K562 (cell line): Measurements from ENCODE around the gene TAF11. TPM values are rescaled to one million over a fixed set of nuclear protein-coding genes. Genes with fewer than 3 reads are reported as not detected.

Experiments
- ATAC-seq: fragments of 200-7000 bp; cut with Tn5 transposase; 3 replicates; pipeline ENCODE4 v1.9.1; 2020; ENCODE audit warnings: moderate library complexity
- BruUV-seq: library from RNA; stranded (reverse); fragments of 400-500 nt; replicated peaks from 2 replicates; lab custom pipeline; 2021; lab: Mats Ljungman, UMichigan
- CTCF ChIA-PET: fragments of 300-600 bp; formaldehyde crosslinking; extraction: SDS; loops from one replicate; lab custom pipeline; 2021; ENCODE audit warnings: low intra/inter-chr PET ratio; lab: Yijun Ruan, JAX
- POLR2A ChIA-PET: fragments of 300-600, 350-650 bp; sonication (Branson Sonifier 250); formaldehyde crosslinking; extraction: SDS; loops from one replicate; lab custom pipeline; 2021; ENCODE audit warnings: antibody characterized with exemption, inconsistent platforms; lab: Yijun Ruan, JAX
- DNase-seq, 4 experiments: peaks; one replicate each; pipeline versions ENCODE4 v3.0.0 to v3.0.0-alpha.2; 2011 to 2018; ENCODE audit warnings: low spot score in 3 of 4, mixed read lengths in 3 of 4; ENCODE audit errors: extremely low read depth in 1 of 4
- FAIRE-seq: peaks from 2 replicates; lab custom pipeline; 2011; peaks lifted over from hg19 to GRCh38; lab: Jason Lieb, UNC
- H2AFZ ChIP-seq: 2 replicates; pipeline ENCODE4 v1.6.0; 2011; ENCODE audit warnings: low read depth, low read length, control low read depth, inconsistent platforms
- H3K27ac ChIP-seq: fragments of 200-600 bp; 3 replicates; pipeline ENCODE4 v1.8.0; 2011; ENCODE audit warnings: low read depth, mild to moderate bottlenecking, control low read depth, inconsistent platforms, low read length, moderate library complexity, mixed read lengths; ENCODE audit errors: extremely low read depth
- H3K27me3 ChIP-seq, 2 experiments: fragments of 300-600 bp in 1 of 2; 2 replicates in 1 of 2; 3 replicates in 1 of 2; pipeline versions ENCODE4 v1.6.0 to v1.8.0; 2011; ENCODE audit warnings: inconsistent platforms in 2 of 2, low read length in 2 of 2, mild to moderate bottlenecking in 1 of 2, mixed read lengths in 1 of 2, moderate library complexity in 1 of 2; ENCODE audit not compliant: control insufficient read depth in 2 of 2, insufficient read depth in 2 of 2
- H3K36me3 ChIP-seq: fragments of 300-600 bp; 3 replicates; pipeline ENCODE4 v1.8.0; 2011; ENCODE audit warnings: mild to moderate bottlenecking, low read length, inconsistent platforms; ENCODE audit not compliant: control insufficient read depth, insufficient read depth
- H3K4me1 ChIP-seq, 2 experiments: fragments of 200-600 bp in 1 of 2; replicated peaks in 1 of 2; 2 replicates in 1 of 2; 3 replicates in 1 of 2; pipeline versions ENCODE4 v1.5.1 to v1.8.0; 2011; ENCODE audit warnings: inconsistent platforms in 2 of 2, low read length in 2 of 2, mild to moderate bottlenecking in 1 of 2, mixed read lengths in 1 of 2, moderate library complexity in 1 of 2; ENCODE audit not compliant: control insufficient read depth in 2 of 2, insufficient read depth in 2 of 2
- H3K4me2 ChIP-seq: 2 replicates; pipeline ENCODE4 v1.6.1; 2011; ENCODE audit warnings: low read length, control low read depth, inconsistent platforms, mixed read lengths; ENCODE audit not compliant: insufficient read depth
- H3K4me3 ChIP-seq: fragments of 200-600 bp; sonication (generic), shearing (Covaris generic); 2 replicates; pipeline ENCODE4 v1.5.1; 2016; ENCODE audit warnings: control low read depth, inconsistent platforms
- H3K79me2 ChIP-seq: fragments of 200-600 bp; 3 replicates; pipeline ENCODE4 v1.8.0; 2011; ENCODE audit warnings: low read length, inconsistent platforms; ENCODE audit not compliant: control insufficient read depth, insufficient read depth
- H3K9ac ChIP-seq, 2 experiments: 2 replicates each; pipeline versions ENCODE4 v1.6.0 to v1.6.1; 2011; ENCODE audit warnings: low read depth in 2 of 2, low read length in 2 of 2, control low read depth in 1 of 2, inconsistent platforms in 1 of 2, mild to moderate bottlenecking in 1 of 2, mixed read lengths in 1 of 2; ENCODE audit not compliant: insufficient read depth in 1 of 2
- H3K9me1 ChIP-seq: one replicate; pipeline ENCODE4 v1.6.0; 2011; ENCODE audit warnings: inconsistent platforms, mild to moderate bottlenecking, low read length, moderate library complexity; ENCODE audit not compliant: control insufficient read depth, insufficient read depth
- H3K9me3 ChIP-seq: replicated peaks from 2 replicates; pipeline ENCODE4 v1.5.1; 2011; ENCODE audit warnings: low read depth, low read length, inconsistent platforms; ENCODE audit not compliant: control insufficient read depth, insufficient read depth
- H4K20me1 ChIP-seq: replicated peaks from 2 replicates; pipeline ENCODE4 v1.6.1; 2011; ENCODE audit warnings: low read length, inconsistent platforms, mixed read lengths; ENCODE audit not compliant: control insufficient read depth, insufficient read depth
- HNRNPLL ChIP-seq: fragments of 200-400 bp; formaldehyde crosslinking; IDR thresholded peaks from 2 replicates; pipeline ENCODE4 v1.6.1; 2017; ENCODE audit warnings: low read length, low read depth, mild to moderate bottlenecking; ENCODE audit not compliant: poor library complexity, severe bottlenecking
- NFE2 ChIP-seq: IDR thresholded peaks from 2 replicates; pipeline ENCODE4 v1.6.1; 2014; ENCODE audit warnings: antibody characterized with exemption, low read depth
- NR2C1 ChIP-seq, 2 experiments: fragments of 450-650 bp; IDR thresholded peaks; 2 replicates each; pipeline ENCODE4 v1.6.1; 2017; ENCODE audit warnings: mild to moderate bottlenecking in 2 of 2, antibody characterized with exemption in 1 of 2, inconsistent platforms in 1 of 2, missing compliant biosample characterization in 1 of 2, missing genetic modification characterization in 1 of 2
- PRDM10 ChIP-seq: fragments of 450-650 bp; IDR thresholded peaks from 2 replicates; pipeline ENCODE4 v1.6.1; 2018; ENCODE audit not compliant: partially characterized antibody
- RAD21 ChIP-seq, 2 experiments: fragments of 250-450 bp in 1 of 2; fragments of 450-650 bp in 1 of 2; sonication (Bioruptor Pico) in 1 of 2; formaldehyde crosslinking in 1 of 2; IDR thresholded peaks in 1 of 2; conservative IDR thresholded peaks in 1 of 2; 2 replicates each; pipeline versions ENCODE4 v1.4.0 to v1.8.0; 2020 to 2022; ENCODE audit warnings: mild to moderate bottlenecking in 2 of 2, moderate library complexity in 1 of 2
- ZNF764 ChIP-seq: fragments of 250-450 bp; sonication (Bioruptor Pico); IDR thresholded peaks from 2 replicates; pipeline ENCODE4 v1.4.0; 2020; ENCODE audit warnings: low read depth, mild to moderate bottlenecking, moderate library complexity
- WGBS: fragments of 100-300 bp; shearing (Covaris generic); methylation state at CpG from one replicate; pipeline ENCODE4 v1.1.6; 2016; ENCODE audit warnings: low coverage, mixed read lengths; ENCODE audit not compliant: insufficient coverage; ENCODE audit errors: missing lambda C conversion rate; 5-methylcytosine and 5-hydroxymethylcytosine counted together
- in situ Hi-C: fragments of 300-500 bp; cut with MboI; formaldehyde crosslinking; loops from 4 replicates; pipeline ENCODE4 v1.15.0; 2018; ENCODE audit warnings: inconsistent platforms, mixed read lengths
- intact Hi-C: fragments of 100-400 bp; cut with micrococcal nuclease; formaldehyde crosslinking; loops from 2 replicates; pipeline ENCODE4 v1.14.2; 2022
- polyA plus RNA-seq, 8 experiments: library from polyadenylated mRNA; depleted of rRNA in 4 of 8; stranded (reverse) in 5 of 8; unstranded in 3 of 8; fragments of >200 nt; fragmentation: Nextera tagmentation in 2 of 8; fragmentation: Illumina TruSeq in 1 of 8; extraction: Ambion mirVana in 2 of 8; extraction: Trizol in 1 of 8; gene quantifications; 2 replicates each; pipeline versions ENCODE4 v1.2.1 to v1.2.3, GENCODE V29; 2011 to 2014; ENCODE audit warnings: inconsistent platforms in 1 of 8, missing spikeins in 1 of 8
- total RNA-seq, 7 experiments: library from RNA; depleted of rRNA in 6 of 7; stranded (reverse); fragments of >200 nt in 6 of 7; fragmentation: Illumina TruSeq in 2 of 7; extraction: Trizol in 2 of 7; gene quantifications; 2 replicates each; pipeline versions ENCODE4 v1.2.1 to v1.2.3, GENCODE V29; 2011 to 2021; ENCODE audit warnings: low replicate concordance in 1 of 7
- TF ChIP-seq, protein P1 (sequence below), 3 experiments: IDR thresholded peaks in 2 of 3; conservative IDR thresholded peaks in 1 of 3; 2 replicates each; pipeline ENCODE4 v1.5.1; 2011 to 2012; ENCODE audit warnings: low read length in 3 of 3, mild to moderate bottlenecking in 3 of 3, control low read depth in 2 of 3, improper control_type of control experiment in 1 of 3, inconsistent platforms in 1 of 3, low read depth in 1 of 3, mixed read lengths in 1 of 3, moderate library complexity in 1 of 3; ENCODE audit not compliant: insufficient read depth in 2 of 3

TAF11 gene
- total and polyA plus RNA-seq, 9 of the 15 experiments (the other 6 are each of a cell fraction or from before 2014, with no cell fraction given), result 40.9 to 91.9 (median 71.9) TPM

DNA sequence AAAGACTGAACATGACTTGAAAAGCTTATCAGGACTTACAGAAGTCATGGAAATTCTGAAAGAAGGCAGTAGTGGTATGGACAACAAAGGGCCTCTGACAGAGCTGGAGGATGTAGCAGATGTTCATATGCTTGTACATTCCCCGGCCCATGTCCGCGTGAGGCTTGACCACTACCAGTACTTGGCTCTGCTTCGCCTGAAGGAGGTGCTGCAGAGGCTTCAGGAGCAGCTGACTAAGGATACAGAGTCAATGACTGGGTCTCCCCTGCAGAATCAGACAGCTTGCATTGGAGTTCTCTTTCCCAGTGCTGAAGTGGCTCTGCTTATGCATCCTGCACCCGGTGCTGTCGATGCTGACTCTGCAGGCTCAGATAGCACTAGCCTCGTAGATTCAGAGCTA is 29.2 kb downstream of the TAF11 start (continued):
- TF ChIP-seq PRDM10 (no peak), RAD21 (CRISPR knock-in tag; conservative IDR thresholded peaks at IDR 0.05 in 1 of 2, IDR thresholded peaks at IDR 0.05 in 1 of 2) (peak in 1 of 2 experiments; percentile 39; a peak in 2 of 4 replicates), ZNF764 (peak; percentile 75; the same call in 1 of the 2 replicates), NR2C1 (IDR thresholded peaks at IDR 0.05) (no peak), NR2C1 (tag; IDR thresholded peaks at IDR 0.05) (no peak), HNRNPLL (no peak)

GRCh38 chr6:34855463-34855862 is 32.4 kb downstream of the TAF11 start:
- Histone ChIP-seq H3K4me2 (no peak overlapping the region), H2AFZ (no peak overlapping the region), H3K9me1 (peaks cover 8% of the 10 kb centered on the region), H3K4me1 (peaks cover 0 to 15% of the 10 kb centered on the region in 2 experiments; a peak in 2 of 5 replicates), H3K27me3 (no peaks in the 10 kb centered on the region), H3K36me3 (peaks cover 83% of the 10 kb centered on the region), H3K9me3 (no peaks in the 10 kb centered on the region), H3K27ac (no peak overlapping the region), H3K9ac (no peak overlapping the region), H3K4me3 (no peak overlapping the region), H4K20me1 (peaks cover 20% of the 10 kb centered on the region), H3K79me2 (peaks cover 1% of the 10 kb centered on the region; the same call in 1 of the 3 replicates)
- ATAC-seq (no peak), FAIRE-seq (no peak), DNase-seq (no peak)
- no TSS peak for BruUV-seq
- in situ Hi-C loops (no loop called here), intact Hi-C loops (no loop called here)
- TF ChIP-seq RAD21 (CRISPR knock-in tag; conservative IDR thresholded peaks at IDR 0.05 in 1 of 2, IDR thresholded peaks at IDR 0.05 in 1 of 2) (0 out of 4 replicates have a peak, but pooled peaks of 1 of the 2 experiments have one; percentile 22), NFE2 (no peak)
- TF ChIP-seq, protein P1, sequence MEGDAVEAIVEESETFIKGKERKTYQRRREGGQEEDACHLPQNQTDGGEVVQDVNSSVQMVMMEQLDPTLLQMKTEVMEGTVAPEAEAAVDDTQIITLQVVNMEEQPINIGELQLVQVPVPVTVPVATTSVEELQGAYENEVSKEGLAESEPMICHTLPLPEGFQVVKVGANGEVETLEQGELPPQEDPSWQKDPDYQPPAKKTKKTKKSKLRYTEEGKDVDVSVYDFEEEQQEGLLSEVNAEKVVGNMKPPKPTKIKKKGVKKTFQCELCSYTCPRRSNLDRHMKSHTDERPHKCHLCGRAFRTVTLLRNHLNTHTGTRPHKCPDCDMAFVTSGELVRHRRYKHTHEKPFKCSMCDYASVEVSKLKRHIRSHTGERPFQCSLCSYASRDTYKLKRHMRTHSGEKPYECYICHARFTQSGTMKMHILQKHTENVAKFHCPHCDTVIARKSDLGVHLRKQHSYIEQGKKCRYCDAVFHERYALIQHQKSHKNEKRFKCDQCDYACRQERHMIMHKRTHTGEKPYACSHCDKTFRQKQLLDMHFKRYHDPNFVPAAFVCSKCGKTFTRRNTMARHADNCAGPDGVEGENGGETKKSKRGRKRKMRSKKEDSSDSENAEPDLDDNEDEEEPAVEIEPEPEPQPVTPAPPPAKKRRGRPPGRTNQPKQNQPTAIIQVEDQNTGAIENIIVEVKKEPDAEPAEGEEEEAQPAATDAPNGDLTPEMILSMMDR (IDR thresholded peaks at IDR 0.05 in 2 of 3, conservative IDR thresholded peaks at IDR 0.05 in 1 of 3; ENCODE audit: insufficient read depth in 2 of 3, low read depth in 1 of 3, low read length in 3 of 3), result peak in 2 of 3 experiments; percentile 21 to 30; a peak in 1 of 6 replicates
- ChIA-PET CTCF (no interaction called here), POLR2A (interaction anchor here (1.5 kb wide), 1 partner anchor 12 kb away, joined by 3 read pairs; no protein-coding TSS in a partner anchor)
- 77% methylated on average over 7 of the region's 7 CpGs for WGBS
